Renal cortex interstitium (tissue), 11 donors: ENCODE data around the gene TCF15. TPM values are rescaled to one million over a fixed set of nuclear protein-coding genes. Genes with fewer than 3 reads are reported as not detected.

ENCODE experiments used
- DNase-seq, 11 donors: peaks; one replicate each; pipeline ENCODE4 v3.0.0-alpha.2; 2013; ENCODE audit warnings: low read depth in 9 of 11, low spot score in 4 of 11; ENCODE audit errors: extremely low read depth in 1 of 11
- polyA plus RNA-seq, 3 donors: library from polyadenylated mRNA; unstranded; fragments of 120-200 nt; gene quantifications; one replicate each; pipeline ENCODE4 v1.2.1, GENCODE V29; 2013; ENCODE audit not compliant: insufficient read length in 3 of 3

TCF15 gene
- polyA plus RNA-seq, 3 donors, result 1.3 to 1.9 (median 1.3) TPM

GRCh38 chr20:623021-623420 is 12.9 kb upstream of the TCF15 start:
- DNase-seq, result no peak

- DNase-seq, result no peak
These were observed 12.1 kb upstream of the TCF15 start for GRCh38 chr20:622161-622560.

GRCh38 chr20:621125-621756 is 11.1 kb upstream of the TCF15 start:
- no peak for DNase-seq

- no peak for DNase-seq
These were observed 10.1 kb upstream of the TCF15 start for GRCh38 chr20:620246-620645.

GRCh38 chr20:618980-619379 is 8.9 kb upstream of the TCF15 start:
- no peak for DNase-seq

GRCh38 chr20:617934-618690 is 8.0 kb upstream of the TCF15 start:
- DNase-seq, result no peak

GRCh38 chr20:615514-615913 is 5.4 kb upstream of the TCF15 start:
- DNase-seq, result no peak

GRCh38 chr20:611843-612185 is 1.7 kb upstream of the TCF15 start:
- peak in 8 of 11 donors; percentile 29 to 69 (median 60) for DNase-seq

- DNase-seq, result no peak
These were observed 1.1 kb upstream of the TCF15 start for GRCh38 chr20:611047-611842.

- no peak for DNase-seq
These were observed 641 bp downstream of the TCF15 start for GRCh38 chr20:609371-609964.

GRCh38 chr20:608970-609369 is 1.1 kb downstream of the TCF15 start:
- DNase-seq, result no peak

- no peak for DNase-seq
These were observed 2.6 kb downstream of the TCF15 start for GRCh38 chr20:607476-607875.

GRCh38 chr20:605237-605636 is 4.9 kb downstream of the TCF15 start:
- no peak for DNase-seq

GRCh38 chr20:603116-603640 is 6.9 kb downstream of the TCF15 start:
- DNase-seq, result no peak

- no peak for DNase-seq
These were observed 7.8 kb downstream of the TCF15 start for GRCh38 chr20:602111-602970.

- no peak for DNase-seq
These were observed 9.4 kb downstream of the TCF15 start for GRCh38 chr20:600736-601135.

GRCh38 chr20:600141-600540 is 10.0 kb downstream of the TCF15 start:
- no peak for DNase-seq

- DNase-seq, result no peak
These were observed 11.8 kb downstream of the TCF15 start for GRCh38 chr20:598133-598850.
